ENCODE measurements around the gene LAMA5.

- no peak for TF ChIP-seq GATA1 (IDR thresholded peaks at IDR 0.05; ENCODE audit: low read depth, low read length)
- no peak for TF ChIP-seq POLR2A (IDR thresholded peaks at IDR 0.05; ENCODE audit: low read length)
Observed at GRCh38 chr20:62301773-62302340, 65.3 kb downstream of the LAMA5 start.

All from erythroblast (primary cell).